ENCODE measurements around the gene TMEM145.
A peak's percentile ranks its signal among the peaks of the same experiment; 100 is the strongest.

GRCh38 chr19:42290523-42291434 is 22.3 kb upstream of the TMEM145 start:
- TF ChIP-seq, protein P1, sequence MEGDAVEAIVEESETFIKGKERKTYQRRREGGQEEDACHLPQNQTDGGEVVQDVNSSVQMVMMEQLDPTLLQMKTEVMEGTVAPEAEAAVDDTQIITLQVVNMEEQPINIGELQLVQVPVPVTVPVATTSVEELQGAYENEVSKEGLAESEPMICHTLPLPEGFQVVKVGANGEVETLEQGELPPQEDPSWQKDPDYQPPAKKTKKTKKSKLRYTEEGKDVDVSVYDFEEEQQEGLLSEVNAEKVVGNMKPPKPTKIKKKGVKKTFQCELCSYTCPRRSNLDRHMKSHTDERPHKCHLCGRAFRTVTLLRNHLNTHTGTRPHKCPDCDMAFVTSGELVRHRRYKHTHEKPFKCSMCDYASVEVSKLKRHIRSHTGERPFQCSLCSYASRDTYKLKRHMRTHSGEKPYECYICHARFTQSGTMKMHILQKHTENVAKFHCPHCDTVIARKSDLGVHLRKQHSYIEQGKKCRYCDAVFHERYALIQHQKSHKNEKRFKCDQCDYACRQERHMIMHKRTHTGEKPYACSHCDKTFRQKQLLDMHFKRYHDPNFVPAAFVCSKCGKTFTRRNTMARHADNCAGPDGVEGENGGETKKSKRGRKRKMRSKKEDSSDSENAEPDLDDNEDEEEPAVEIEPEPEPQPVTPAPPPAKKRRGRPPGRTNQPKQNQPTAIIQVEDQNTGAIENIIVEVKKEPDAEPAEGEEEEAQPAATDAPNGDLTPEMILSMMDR (conservative IDR thresholded peaks at IDR 0.05; ENCODE audit: low read length) = peak; percentile 98
- TF ChIP-seq EZH2phosphoT487 (IDR thresholded peaks at IDR 0.05; ENCODE audit: borderline replicate concordance) = no peak

Data from Loucy (cell line).